Loucy (cell line): ENCODE measurements around the gene BRD4.

Source experiments
- CTCF ChIP-seq: fragments of 200-600 bp; sonication (generic); conservative IDR thresholded peaks from 2 replicates; pipeline ENCODE4 v1.5.1; 2014; ENCODE audit warnings: mild to moderate bottlenecking, antibody characterized with exemption, low read length
- EZH2phosphoT487 ChIP-seq: fragments of 200-600 bp; IDR thresholded peaks from 2 replicates; pipeline ENCODE4 v1.6.1; 2018; ENCODE audit warnings: antibody characterized with exemption, mild to moderate bottlenecking, moderate library complexity, borderline replicate concordance

- TF ChIP-seq CTCF: no peak
- no peak for TF ChIP-seq EZH2phosphoT487
These were observed 48.2 kb downstream of the BRD4 start for GRCh38 chr19:15284091-15284490.
